Suprapubic skin (tissue), 4 donors: ENCODE data around the gene GSN.

Source experiments
- CTCF ChIP-seq, 2 donors: fragments of 200-600 bp in 1 of 2; fragments of 450-650 bp in 1 of 2; sonication (generic) in 1 of 2; IDR thresholded peaks; one replicate each; pipeline ENCODE4 v1.5.1; 2016 to 2019; ENCODE audit warnings: antibody characterized with exemption in 2 of 2, mild to moderate bottlenecking in 1 of 2, moderate library complexity in 1 of 2
- POLR2A ChIP-seq, 2 donors: fragments of 450-650 bp; IDR thresholded peaks; one replicate each; pipeline ENCODE4 v1.6.1; 2017; ENCODE audit warnings: antibody characterized with exemption in 2 of 2, mild to moderate bottlenecking in 2 of 2, moderate library complexity in 2 of 2
- POLR2AphosphoS5 ChIP-seq, 3 donors: sonication (generic); formaldehyde crosslinking; IDR thresholded peaks; one replicate each; pipeline ENCODE4 v1.6.1; 2017; ENCODE audit warnings: antibody characterized with exemption in 3 of 3

DNA sequence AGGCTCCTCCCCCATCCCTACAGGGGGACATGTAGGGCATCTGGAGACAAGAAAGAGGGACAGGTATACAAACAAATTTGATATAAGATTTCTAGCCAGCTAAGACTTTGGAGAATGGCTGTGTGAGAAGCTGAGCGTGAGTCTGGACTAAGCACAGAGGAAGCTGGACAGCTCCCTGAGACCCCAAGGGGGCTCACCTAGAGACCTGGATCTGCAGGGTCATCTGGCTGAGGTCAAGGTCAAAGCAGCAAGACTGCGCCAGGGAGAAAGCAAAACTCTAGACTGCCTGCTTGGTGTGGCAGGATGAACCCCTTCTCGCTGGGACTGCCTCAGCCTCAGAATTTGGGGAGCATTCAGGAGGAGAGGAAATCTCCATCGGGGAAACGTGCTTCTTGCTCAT is 8.0 kb upstream of the GSN start:
- TF ChIP-seq POLR2A (IDR thresholded peaks at IDR 0.05) (no peak), CTCF (IDR thresholded peaks at IDR 0.05) (no peak), POLR2AphosphoS5 (IDR thresholded peaks at IDR 0.05) (no peak)
